Measurements from ENCODE around the gene DIS3L.
"Not testable (repeated sequence)": the region's sequence is repeated elsewhere in the genome, so short reads cannot be mapped to it uniquely, and the experiment has no call there.

DIS3L gene

GRCh38 chr15:66276546-66276945 lies 16.8 kb upstream of the DIS3L start:
- no peak for DNase-seq

GRCh38 chr15:66278056-66278455 lies 15.3 kb upstream of the DIS3L start:
- DNase-seq, result no peak

DNA sequence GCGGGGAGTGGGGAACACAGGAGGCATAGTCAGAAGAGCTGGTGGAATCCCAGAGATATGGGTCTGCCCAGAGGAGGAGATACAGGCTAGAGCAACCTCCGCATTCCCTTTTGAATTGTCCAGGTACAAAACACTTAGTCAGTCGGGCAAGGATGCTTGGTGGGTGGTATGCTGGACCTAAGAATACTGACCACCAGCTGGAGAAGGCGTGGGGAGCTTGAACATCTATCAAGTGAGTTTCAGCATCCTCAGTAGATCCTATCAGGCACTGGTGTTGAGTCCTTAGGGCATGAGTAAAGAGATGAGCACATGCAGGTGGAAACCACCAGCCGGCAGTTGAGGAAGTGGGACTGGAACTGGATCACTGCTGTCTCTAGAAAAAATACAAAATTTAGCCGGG lies 14.7 kb upstream of the DIS3L start:
- no peak for DNase-seq

GRCh38 chr15:66284271-66284670 lies 9.1 kb upstream of the DIS3L start:
- DNase-seq, result peak in 8 of 58 donors; percentile 2 to 21 (median 8)

DNA sequence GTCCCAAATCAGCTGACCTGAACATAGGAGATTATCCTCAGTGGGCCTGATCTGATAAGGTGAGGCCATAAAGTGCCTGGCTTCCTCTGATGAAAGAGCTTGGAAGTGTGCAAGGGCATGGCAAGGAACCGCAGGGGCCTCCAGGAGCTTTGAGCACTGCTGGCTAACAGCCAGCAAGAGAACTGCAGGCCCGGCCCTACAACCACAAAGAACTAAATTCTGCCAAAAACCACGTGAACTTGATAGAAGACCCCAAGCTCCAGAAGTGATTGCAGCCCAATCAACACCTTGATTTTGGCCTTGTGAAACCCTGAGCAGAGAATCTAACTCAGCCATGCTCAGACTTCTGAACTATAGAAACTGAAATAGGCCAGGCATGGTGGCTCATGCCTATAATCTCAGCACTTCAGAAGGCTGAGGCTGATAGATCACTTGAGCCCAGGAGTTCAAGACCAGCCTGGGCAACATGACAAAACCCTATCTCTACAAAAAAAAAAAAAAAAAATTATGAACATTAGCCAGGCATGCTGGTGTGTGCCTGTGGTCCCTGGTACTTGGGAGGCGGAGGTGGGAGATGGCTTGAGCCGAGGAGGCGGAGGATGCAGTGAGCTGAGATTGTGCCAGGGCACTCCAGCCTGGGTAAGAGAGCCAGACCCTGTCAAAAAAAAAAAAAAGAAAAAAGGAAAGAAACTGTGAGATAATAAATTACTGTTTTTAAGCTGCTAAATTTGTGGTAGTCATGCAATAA lies 7.7 kb upstream of the DIS3L start:
- DNase-seq, result no peak

DNA sequence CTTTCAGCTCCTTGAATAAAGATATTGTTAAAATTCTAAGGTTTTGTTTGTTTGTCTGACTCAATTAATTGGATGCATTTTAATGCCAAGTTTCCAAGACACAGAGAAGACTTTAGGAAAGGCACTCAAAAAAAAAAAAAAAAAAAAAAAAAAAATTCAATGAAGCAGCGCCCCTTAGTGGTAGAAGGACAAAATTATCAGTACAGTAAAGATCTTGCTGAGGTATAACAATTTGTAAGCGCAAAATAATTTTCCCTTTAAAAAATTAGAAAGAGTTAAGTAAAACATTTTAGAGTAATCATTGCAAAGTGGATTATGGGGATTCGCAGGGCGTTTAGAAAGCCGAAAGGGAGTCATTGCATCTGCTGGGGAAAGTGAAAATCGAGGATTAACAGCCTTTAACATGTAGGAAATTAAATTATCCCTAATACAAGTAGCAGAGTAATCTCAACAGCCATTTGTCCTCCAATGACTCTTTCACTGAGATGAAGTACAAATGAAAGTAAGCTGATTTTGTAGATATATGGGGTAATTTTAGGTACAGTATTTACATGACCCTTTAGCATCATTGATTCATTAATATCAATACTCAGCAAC lies 5.8 kb upstream of the DIS3L start:
- peak in 1 of 58 donors; percentile 37 for DNase-seq

GRCh38 chr15:66288093-66288492 lies 5.3 kb upstream of the DIS3L start:
- DNase-seq, result no peak

DNA sequence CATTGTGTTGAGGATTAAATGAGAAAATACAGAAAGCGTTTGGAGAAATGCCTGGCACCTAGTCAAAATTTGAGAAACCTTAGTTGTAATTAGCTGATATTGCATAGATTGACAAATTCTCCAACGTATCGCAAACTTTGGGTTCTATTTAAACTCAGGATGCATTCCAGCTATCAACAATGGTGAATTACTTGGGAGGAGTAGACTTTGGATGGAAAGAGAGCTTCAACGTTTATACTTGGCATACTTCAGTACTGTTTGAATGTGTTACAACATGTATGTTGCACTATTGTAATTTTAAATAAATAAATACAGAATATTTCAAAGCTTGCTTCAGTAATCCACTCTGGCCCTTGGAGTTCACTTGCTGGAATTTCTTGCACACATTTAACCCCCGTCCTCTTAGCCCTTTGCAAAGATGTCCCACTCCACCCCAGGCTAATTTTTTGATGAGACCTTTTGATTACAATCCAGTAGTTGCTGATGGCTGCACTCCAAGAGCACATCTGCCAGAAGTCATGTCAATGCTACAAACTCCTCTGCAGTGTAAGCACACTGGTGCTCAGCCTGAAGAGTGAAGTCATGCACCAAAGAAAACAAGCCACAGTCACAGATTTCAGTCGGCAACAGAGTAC lies 4.7 kb upstream of the DIS3L start:
- DNase-seq, result no peak

GRCh38 chr15:66290007-66290406 lies 3.4 kb upstream of the DIS3L start:
- no peak for DNase-seq

DNA sequence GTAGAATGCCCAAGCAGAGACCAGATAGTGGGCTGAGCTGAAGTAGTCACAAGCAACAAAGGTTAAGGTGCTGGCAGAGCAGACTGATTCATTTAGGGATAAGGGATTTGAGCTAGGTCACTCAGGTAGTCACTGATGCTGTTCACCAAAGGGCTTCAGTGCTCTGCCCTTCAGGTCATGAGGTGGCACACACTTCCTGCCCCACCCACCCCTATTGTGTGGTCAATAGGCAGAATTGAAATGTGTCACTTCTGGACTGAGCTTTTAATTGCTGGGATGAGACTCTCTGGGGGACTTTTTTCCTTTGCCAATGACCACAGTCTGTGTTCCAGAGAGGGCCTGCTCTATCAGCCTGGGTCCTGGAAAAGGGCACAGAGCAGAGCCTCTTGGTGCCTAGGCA lies 2.9 kb upstream of the DIS3L start:
- no peak for DNase-seq

DNA sequence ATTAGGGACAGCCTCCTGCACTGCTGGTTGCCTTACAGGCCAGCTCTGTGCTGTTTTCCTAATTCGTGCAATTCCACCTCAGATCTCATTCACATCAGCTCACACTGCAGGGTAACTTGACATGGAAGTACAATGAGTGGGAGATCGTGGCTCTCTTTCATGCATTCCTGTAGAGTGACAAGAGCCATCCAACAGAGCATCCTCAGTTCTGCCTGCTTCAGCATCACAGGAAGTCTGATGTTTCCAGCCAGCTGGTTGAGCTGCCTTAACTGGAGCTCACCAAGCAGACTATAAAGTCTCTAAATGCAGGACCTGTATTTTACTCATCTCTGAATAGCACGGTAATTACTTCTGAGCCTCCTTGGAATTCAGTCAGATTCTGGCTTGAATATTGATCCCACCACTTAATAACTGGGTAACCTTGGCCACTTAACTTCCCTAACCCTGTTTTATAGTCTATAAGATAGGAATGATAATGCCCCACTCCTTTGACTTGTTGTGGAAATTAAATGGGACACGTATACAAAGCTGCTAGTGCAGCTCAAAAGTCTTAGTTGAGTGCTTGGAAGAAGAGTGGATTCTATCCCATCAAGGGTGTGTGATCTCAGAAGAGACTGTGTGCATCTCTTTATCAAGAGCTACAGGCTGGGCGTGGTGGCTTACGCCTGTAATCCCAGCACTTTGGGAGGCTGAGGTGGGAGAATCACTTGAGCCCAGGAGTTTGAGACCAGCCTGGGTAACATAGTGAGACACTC lies 1.4 kb upstream of the DIS3L start:
- peak in 1 of 58 donors; percentile 2 for DNase-seq

DNA sequence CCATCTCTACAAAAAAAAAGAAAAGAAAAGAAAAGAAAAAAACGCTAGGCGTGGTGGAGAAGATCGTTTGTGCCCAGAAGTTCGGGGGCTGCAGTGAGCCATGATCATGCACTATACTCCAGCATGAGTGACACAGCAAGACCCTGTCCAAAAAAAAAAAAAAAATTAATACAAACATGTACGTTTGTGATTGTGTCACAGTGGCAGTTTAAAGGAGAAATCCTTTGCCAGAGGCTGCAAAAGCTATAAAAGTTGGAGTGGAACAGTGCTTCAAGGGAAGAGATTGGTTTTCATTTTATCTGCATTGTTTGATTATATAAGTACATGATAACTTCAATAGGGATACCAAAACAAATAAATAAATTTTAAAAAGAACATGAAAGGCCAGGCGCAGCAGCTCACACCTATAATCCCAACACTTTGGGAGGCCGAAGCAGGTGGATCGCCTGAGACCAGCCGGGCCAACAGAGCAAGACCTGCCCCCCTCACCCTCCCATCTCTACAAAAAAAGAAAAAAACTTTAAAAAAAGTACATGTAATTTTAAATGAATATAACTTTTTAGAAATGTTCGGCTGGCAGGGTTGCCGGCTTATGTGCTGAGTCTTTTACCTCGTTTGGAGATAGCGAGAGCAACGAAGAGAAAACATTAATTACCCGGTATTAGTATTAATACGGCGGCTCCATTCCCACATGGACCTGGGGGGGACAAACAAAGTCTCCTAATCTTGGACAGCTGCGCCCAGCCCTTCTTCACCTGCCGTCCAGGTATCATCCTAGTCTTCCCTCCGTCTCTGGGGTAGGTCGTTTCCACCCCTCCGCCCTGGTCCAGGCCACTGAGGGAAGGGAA lies 573 bp upstream of the DIS3L start:
- DNase-seq, result peak in 5 of 58 donors; percentile 1 to 73 (median 53)

GRCh38 chr15:66294157-66294931 lies 976 bp downstream of the DIS3L start:
- DNase-seq, result peak in 17 of 58 donors; percentile 7 to 66 (median 42)

GRCh38 chr15:66294932-66295235 lies 1.5 kb downstream of the DIS3L start:
- DNase-seq, result no peak

DNA sequence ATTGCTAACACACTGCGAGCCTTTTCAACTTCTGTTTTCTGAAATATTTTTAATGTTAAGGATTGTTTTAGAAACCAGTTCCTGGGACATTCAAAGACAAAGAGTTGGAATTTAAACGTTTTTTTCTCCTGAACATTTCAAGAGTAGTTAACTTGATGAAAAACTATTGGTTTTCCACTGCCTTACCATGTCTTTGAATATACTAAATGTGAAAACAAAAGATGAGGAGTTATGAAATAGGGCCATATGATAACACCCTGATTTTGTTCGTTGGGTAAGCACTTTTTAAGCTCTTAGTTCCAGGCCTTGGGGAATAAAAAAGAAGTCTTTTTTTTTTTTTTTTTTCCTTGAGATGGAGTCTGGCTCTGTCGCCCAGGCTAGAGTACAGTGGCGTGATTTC lies 2.8 kb downstream of the DIS3L start:
- DNase-seq, result no peak

DNA sequence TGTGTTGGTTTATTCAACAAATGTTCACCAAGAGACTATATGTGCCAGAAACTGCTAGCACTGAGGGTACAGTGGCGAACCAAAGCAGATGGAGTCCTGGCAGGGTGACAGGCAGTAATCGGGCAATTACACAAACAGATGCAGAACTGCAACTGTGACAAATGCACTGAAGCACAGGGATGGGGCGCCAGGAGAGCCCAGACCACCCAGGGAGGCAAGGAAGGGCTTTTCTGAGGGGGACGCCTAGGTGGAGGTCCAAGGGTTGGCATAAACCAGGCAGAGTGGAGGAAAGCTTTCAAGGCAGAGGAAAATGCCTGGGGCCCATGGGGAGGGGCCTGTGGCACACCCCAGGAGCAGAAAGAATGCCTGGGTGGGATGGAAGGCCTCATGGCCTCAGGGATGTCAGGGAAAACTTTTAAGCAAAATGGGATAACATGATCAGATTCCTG lies 5.5 kb downstream of the DIS3L start:
- DNase-seq, result peak in 1 of 58 donors; percentile 13

DNA sequence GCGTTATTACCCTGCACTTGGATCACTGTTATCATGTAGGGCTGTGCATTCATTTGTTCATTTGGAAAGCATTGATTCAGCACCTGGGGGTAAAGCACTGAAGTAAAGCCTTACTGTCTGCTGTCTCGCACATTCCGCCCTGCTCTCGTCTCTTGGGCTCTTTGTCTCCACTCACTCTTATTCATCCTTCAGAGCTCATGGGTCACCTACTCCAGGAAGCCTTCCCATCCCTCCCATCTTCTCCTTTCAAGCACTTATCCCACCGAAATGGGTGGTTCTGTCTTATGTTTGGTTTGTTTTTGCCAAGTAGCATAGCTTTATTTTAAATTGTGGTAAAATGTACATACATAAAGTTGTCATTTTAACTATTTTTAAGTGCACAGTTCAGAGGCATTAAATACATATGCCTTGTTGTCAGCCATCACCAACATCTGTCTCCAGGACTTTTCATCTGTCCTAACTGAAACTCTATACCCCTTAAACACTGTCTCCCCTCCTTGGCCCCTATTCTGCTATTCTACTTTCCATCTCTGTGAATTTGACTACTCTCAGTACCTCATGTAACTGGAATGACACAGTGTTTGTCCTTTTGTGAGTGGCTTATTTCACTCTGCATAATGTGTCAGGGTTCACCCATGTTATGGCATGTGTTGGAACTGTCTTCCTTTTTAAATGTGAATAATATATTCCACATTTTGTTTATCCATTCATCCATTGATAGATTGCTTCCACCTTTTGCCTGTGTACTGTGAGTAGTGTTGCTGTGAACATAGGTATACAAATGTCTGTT lies 9.3 kb downstream of the DIS3L start:
- no peak for DNase-seq

DNA sequence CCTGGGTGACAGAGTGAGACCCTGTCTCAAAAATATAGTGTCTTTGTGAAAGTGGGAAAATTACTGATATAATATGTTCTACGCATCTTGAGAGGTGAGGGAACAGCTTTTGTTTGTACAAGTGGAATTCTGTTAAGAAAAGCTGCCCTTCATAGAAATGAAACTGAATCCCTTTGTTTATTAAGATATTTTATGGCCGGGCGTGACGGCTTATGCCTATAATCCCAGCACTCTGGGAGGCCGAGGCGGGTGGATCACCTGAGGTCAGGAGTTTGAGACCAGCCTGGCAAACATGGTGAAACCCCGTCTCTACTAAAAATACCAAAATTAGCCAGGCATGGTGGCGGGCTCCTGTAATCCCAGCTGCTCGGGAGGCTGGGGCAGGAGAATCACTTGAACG lies 11.1 kb downstream of the DIS3L start:
- DNase-seq, result not testable (repeated sequence)

GRCh38 chr15:66306381-66306780 lies 13.0 kb downstream of the DIS3L start:
- no peak for DNase-seq
